GM10847 (cell line): ENCODE data around the gene TMPRSS13.

Experiments
- POLR2A ChIP-seq: IDR thresholded peaks from 2 replicates; pipeline ENCODE4 v1.6.1; 2011; ENCODE audit not compliant: insufficient read length; ENCODE audit errors: extremely low read depth

Gene TMPRSS13

DNA sequence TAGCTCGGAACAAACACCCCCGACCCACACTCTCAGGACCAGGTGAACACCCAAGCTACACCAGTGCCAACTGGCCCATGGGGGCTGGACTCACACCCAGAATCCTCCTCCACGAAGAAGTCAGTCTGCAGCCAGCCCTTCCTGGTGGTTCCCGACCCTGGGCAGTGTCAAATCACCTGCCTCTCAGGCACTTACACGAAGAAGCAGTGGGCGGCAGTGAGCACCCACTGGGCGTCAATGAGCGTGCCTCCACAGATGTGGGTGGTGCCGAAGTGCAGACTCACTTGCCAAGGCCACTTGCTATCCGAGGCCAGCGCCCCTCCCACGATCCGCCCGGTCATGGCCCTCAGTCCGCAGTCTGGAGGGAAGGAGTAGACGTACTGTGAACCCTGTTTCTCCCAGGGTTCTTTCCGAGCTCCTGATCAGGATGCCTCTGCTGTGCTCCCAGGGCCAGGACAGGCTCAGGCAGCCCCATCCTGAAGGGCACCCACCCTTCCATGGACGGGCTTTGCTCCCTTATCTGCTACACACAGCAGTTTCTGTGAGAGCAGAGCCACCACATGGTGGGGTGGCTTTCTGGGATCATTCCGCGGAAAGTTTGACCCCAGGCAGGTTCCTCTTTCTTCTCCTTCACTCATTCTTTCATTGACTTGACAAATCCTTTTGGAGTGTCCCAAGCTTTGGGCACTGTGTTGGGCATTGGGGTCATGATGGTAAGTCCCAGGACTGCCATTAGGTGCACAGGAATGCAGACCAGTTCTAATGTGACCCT lies 19.4 kb downstream of the TMPRSS13 start:
- TF ChIP-seq POLR2A: no peak

GRCh38 chr11:117908959-117909610 lies 20.1 kb downstream of the TMPRSS13 start:
- TF ChIP-seq POLR2A: no peak

GRCh38 chr11:117908109-117908895 lies 20.9 kb downstream of the TMPRSS13 start:
- no peak for TF ChIP-seq POLR2A

GRCh38 chr11:117907276-117908108 lies 21.7 kb downstream of the TMPRSS13 start:
- no peak for TF ChIP-seq POLR2A

DNA sequence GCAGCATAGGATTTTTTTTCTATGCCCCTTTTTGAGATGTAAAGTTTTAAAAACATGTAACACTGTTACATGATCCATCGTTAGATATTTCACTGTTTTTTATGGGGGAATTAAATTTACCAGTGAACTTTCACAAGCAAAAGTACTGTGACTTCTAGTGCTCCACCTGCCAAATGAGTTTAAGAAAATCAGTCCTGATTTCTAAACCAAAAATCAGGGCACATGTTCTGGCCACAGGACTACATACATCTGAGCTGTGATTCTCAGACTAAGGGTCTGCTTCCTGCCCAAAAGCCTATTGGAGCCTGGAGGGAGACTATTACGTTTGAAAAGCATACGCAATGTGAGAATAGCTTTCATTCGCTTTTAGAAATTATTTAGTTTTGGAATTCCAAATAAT lies 22.5 kb downstream of the TMPRSS13 start:
- no peak for TF ChIP-seq POLR2A

GRCh38 chr11:117906126-117906525 lies 23.1 kb downstream of the TMPRSS13 start:
- no peak for TF ChIP-seq POLR2A

DNA sequence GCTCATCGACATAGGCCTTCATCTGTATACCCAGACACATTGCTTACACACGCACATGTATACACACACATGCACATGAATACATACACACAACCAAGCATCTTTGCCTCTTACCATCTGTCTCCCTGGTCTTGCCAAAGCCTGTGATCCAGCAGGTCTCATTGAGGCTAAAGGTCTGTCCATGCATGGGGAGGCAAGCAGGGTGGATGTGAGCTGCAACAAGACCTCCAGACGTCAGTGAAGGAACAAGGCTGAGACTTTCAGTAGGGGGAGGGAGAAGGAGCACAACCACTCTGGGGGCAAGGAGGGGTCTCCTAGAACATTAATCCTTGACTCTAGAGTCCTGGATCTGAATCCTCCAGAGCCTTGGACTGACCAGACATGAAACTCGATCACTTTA lies 23.7 kb downstream of the TMPRSS13 start:
- TF ChIP-seq POLR2A: no peak

DNA sequence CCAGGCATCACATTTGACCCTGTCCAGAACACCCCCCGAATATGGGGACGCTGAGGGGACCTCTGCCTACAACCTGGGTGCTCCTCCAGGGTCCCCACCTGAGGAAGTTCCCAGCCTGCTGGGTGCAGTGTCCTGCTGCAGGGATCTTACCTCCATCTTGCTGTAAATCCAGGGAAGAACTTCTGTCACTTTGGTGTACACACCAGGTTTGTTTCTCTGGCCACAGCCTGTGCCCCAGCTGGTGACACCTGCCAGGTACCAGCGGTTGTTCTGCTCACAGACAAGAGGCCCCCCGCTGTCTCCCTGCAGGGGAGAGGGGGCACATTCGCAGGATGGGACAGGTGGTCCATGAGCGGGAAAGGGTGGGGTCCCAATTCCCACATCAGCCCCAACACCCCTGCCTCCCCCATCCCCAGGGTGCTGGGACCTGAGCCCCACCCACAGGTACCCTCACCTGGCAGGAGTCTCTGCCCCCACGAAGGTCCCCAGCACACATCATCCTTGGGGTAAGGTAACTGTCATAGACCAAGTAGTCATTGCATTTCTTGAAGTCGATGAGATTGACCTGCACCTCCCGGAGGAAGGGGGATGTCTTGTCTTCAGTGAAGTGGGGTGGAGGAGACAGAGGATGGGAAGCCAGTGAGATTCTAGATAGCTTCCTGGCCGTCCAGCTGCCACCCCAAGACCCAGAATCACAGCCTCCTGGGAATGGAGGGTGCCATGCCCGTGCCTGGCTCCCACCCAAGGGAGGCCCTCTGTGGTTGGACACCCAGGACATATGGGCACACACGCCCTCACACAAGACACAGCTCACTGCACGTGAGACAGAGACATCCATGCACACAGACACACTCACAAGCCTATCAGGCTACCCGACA lies 25.5 kb downstream of the TMPRSS13 start:
- no peak for TF ChIP-seq POLR2A

GRCh38 chr11:117902001-117902845 lies 27.0 kb downstream of the TMPRSS13 start:
- TF ChIP-seq POLR2A: no peak

DNA sequence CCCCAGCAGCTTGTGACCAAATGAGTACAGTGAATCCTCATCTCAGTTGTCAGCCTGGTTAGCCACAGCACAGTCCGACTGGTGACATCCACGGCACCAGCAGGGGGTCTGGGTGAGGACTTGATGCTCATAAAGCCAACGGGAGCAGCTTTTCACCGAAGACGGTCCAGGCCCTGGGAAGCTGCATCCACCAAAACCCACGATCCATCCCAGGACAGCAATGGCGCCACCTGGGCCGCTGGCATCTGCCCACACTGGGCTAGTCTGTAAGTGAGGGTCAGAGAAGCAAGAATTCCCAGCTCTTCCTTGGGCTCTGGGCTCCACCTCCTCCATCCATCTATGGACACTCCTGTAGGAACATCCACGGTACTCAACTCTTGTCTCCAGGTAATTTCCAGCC lies 27.6 kb downstream of the TMPRSS13 start:
- TF ChIP-seq POLR2A: no peak

DNA sequence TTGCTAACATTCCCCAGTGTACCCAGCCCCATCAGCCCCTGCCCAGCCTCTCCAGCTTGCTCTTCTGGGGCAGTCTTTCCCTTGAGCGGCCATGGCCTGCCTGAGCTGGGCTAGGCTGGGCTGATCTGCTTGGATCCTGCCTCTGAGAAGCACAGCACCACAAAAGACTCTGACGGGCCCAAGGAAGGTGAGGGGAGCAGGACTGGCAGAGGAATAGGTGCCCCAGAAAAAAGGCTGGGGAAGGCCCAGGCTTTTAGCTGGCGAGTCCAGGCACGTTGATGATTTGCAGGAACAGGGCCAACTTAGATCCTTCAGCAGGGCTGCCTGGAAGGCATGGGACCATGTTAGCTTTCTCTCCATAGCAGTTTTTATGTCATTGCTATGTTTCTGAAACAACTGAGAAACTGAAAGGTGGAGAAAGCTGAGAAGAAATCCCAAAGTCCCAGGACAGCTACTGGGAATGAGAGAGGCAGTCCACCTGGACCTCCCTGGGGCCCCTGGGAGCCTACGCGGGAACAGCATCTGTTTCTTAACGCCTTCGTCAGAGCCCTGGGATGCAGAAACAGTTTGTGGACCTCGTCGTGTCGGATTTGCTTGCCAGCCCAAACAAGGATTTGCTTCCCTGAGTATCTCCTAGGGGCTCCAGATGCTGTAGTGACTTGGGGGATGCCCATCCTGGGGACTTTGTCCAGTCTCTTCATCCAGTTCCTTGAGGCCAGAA lies 28.3 kb downstream of the TMPRSS13 start:
- no peak for TF ChIP-seq POLR2A

DNA sequence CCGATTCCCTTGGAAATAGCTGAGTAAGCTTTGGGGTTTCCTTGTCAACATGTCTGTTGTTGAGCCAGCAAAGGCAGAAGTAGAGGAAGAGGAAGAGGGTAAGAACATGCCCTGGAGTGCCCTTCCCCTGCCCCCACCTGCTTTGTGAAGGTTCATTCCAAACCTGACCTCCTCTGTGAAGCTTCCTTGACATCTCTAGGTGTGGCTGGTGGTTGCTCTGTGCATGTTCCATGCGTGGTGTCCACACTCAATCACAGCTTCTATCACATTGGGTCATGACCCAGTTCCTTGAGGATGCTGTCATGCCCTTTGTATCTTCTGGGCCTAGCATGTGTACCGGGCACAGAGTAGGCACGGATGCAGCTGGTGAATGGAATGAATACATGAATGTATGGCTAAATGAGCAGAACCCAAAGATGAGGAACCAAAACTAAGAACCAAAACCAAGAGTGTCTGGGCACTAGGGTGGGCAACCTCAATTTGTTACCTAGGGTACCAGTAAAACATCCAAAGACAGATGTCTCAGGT lies 29.0 kb downstream of the TMPRSS13 start:
- TF ChIP-seq POLR2A: no peak
